ENCODE data around the gene RHPN2.
"Not testable (repeated sequence)": the region's sequence is repeated elsewhere in the genome, so short reads cannot be mapped to it uniquely, and the experiment has no call there.

- not testable (repeated sequence) for TF ChIP-seq FOXA1 (IDR thresholded peaks at IDR 0.05); FOXM1 (IDR thresholded peaks at IDR 0.05; ENCODE audit: borderline replicate concordance); SUZ12 (IDR thresholded peaks at IDR 0.05); LEF1 (IDR thresholded peaks at IDR 0.05; ENCODE audit: borderline replicate concordance); BHLHE40 (IDR thresholded peaks at IDR 0.05; ENCODE audit: borderline replicate concordance); L3MBTL2 (conservative IDR thresholded peaks at IDR 0.05)
Measured at GRCh38 chr19:33025468-33026238, 39.0 kb downstream of the RHPN2 start.
